K562 (cell line): ENCODE data around the gene RAI1.

Source experiments
- FOXK2 ChIP-seq, 2 experiments: fragments of 450-650 bp; IDR thresholded peaks in 1 of 2; conservative IDR thresholded peaks in 1 of 2; 2 replicates each; pipeline ENCODE4 v1.6.1; 2016; ENCODE audit warnings: low read depth in 2 of 2, mild to moderate bottlenecking in 1 of 2
- HDAC2 ChIP-seq: fragments of 450-650 bp; IDR thresholded peaks from 2 replicates; pipeline ENCODE4 v1.6.1; 2016; ENCODE audit warnings: mild to moderate bottlenecking
- RFX1 ChIP-seq: fragments of 450-650 bp; IDR thresholded peaks from 2 replicates; pipeline ENCODE4 v1.6.1; 2016; ENCODE audit warnings: mild to moderate bottlenecking, moderate library complexity
- ZKSCAN1 ChIP-seq: fragments of 150-350 bp; IDR thresholded peaks from 2 replicates; pipeline ENCODE4 v1.6.1; 2016; ENCODE audit warnings: low read depth, low read length
- ZNF79 ChIP-seq: fragments of 250-450 bp; sonication (Bioruptor Pico); IDR thresholded peaks from 2 replicates; pipeline ENCODE4 v1.4.0; 2020; ENCODE audit warnings: low read depth, mild to moderate bottlenecking, moderate library complexity
- TF ChIP-seq, protein P1 (sequence below): conservative IDR thresholded peaks from 2 replicates; pipeline ENCODE4 v1.6.1; 2011; ENCODE audit warnings: low read depth, mild to moderate bottlenecking, low read length; ENCODE audit not compliant: control insufficient read depth
- TF ChIP-seq, protein P2 (sequence below), 2 experiments: IDR thresholded peaks; 2 replicates each; pipeline ENCODE4 v1.6.1; 2012; ENCODE audit warnings: improper control_type of control experiment in 2 of 2, low read depth in 2 of 2, low read length in 2 of 2, borderline replicate concordance in 1 of 2
- TF ChIP-seq, protein P3 (sequence below), 3 experiments: fragments of 200-800 bp in 1 of 3; fragments of 250-450 bp in 1 of 3; fragments of 450-650 bp in 1 of 3; sonication (Bioruptor Pico) in 1 of 3; sonication (Bioruptor generic) in 1 of 3; formaldehyde crosslinking in 1 of 3; IDR thresholded peaks; 2 replicates each; pipeline versions ENCODE4 v1.6.1 to v1.8.0; 2016 to 2022; ENCODE audit warnings: mild to moderate bottlenecking in 2 of 3, missing genetic modification characterization in 2 of 3, missing compliant biosample characterization in 1 of 3, moderate library complexity in 1 of 3

DNA sequence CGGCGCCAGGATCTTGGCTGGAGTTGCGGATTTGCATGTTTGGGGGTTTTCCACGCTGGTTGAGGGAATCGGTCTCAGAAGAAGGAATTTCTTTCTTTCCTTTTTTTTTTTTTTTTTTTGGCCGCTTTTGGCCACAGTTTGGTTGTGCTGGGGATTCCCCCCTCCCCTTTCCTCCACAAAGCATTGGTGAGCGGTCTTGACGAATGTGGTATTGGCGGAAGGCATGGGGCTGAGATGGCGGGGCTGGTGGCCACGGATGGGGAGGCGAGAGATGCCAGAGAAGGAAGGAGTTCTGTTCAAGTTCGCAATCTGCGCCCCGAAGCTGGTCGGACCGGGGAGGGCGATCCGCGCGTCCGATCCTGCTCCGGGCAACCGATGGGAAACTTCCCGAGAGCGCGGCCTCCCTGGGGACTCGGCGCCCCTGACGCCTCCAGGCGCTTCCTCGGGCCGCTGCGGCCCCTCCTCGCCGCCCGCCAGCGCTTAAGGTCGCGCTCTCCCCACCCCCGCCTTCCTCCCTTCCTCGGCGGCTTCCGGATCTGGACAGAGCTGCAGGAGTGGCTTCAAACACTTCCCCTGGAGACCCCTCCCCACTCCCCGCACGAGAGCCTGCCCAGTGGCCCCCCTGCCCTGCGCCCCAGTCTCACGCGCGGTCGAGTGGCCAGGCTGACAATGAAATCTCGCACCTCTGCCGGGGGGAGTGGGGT is 43.2 kb downstream of the RAI1 start:
- no peak for TF ChIP-seq ZNF79
- no peak for TF ChIP-seq FOXK2 (conservative IDR thresholded peaks at IDR 0.05 in 1 of 2, IDR thresholded peaks at IDR 0.05 in 1 of 2; ENCODE audit: low read depth in 2 of 2)
- TF ChIP-seq, protein P1, sequence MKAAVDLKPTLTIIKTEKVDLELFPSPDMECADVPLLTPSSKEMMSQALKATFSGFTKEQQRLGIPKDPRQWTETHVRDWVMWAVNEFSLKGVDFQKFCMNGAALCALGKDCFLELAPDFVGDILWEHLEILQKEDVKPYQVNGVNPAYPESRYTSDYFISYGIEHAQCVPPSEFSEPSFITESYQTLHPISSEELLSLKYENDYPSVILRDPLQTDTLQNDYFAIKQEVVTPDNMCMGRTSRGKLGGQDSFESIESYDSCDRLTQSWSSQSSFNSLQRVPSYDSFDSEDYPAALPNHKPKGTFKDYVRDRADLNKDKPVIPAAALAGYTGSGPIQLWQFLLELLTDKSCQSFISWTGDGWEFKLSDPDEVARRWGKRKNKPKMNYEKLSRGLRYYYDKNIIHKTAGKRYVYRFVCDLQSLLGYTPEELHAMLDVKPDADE = no peak
- TF ChIP-seq, protein P2, sequence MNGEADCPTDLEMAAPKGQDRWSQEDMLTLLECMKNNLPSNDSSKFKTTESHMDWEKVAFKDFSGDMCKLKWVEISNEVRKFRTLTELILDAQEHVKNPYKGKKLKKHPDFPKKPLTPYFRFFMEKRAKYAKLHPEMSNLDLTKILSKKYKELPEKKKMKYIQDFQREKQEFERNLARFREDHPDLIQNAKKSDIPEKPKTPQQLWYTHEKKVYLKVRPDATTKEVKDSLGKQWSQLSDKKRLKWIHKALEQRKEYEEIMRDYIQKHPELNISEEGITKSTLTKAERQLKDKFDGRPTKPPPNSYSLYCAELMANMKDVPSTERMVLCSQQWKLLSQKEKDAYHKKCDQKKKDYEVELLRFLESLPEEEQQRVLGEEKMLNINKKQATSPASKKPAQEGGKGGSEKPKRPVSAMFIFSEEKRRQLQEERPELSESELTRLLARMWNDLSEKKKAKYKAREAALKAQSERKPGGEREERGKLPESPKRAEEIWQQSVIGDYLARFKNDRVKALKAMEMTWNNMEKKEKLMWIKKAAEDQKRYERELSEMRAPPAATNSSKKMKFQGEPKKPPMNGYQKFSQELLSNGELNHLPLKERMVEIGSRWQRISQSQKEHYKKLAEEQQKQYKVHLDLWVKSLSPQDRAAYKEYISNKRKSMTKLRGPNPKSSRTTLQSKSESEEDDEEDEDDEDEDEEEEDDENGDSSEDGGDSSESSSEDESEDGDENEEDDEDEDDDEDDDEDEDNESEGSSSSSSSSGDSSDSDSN (IDR thresholded peaks at IDR 0.05; ENCODE audit: borderline replicate concordance in 1 of 2, low read depth in 2 of 2, low read length in 2 of 2) = no peak
- TF ChIP-seq RFX1 = no peak
- no peak for TF ChIP-seq ZKSCAN1
- TF ChIP-seq, protein P3, sequence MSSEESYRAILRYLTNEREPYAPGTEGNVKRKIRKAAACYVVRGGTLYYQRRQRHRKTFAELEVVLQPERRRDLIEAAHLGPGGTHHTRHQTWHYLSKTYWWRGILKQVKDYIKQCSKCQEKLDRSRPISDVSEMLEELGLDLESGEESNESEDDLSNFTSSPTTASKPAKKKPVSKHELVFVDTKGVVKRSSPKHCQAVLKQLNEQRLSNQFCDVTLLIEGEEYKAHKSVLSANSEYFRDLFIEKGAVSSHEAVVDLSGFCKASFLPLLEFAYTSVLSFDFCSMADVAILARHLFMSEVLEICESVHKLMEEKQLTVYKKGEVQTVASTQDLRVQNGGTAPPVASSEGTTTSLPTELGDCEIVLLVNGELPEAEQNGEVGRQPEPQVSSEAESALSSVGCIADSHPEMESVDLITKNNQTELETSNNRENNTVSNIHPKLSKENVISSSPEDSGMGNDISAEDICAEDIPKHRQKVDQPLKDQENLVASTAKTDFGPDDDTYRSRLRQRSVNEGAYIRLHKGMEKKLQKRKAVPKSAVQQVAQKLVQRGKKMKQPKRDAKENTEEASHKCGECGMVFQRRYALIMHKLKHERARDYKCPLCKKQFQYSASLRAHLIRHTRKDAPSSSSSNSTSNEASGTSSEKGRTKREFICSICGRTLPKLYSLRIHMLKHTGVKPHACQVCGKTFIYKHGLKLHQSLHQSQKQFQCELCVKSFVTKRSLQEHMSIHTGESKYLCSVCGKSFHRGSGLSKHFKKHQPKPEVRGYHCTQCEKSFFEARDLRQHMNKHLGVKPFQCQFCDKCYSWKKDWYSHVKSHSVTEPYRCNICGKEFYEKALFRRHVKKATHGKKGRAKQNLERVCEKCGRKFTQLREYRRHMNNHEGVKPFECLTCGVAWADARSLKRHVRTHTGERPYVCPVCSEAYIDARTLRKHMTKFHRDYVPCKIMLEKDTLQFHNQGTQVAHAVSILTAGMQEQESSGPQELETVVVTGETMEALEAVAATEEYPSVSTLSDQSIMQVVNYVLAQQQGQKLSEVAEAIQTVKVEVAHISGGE (CRISPR knock-in tag; IDR thresholded peaks at IDR 0.05) = no peak
- no peak for TF ChIP-seq HDAC2
